Neural progenitor cell (in vitro differentiated cells): ENCODE results near the gene IFNK.

Source experiments
- CTCF ChIP-seq: fragments of 200-600 bp; sonication (generic); IDR thresholded peaks from 2 replicates; pipeline ENCODE4 v1.5.1; 2017; ENCODE audit warnings: antibody characterized with exemption, mild to moderate bottlenecking
- EZH2 ChIP-seq: fragments of 200-600 bp; sonication (generic); IDR thresholded peaks from 2 replicates; pipeline ENCODE4 v1.6.1; 2017; ENCODE audit warnings: antibody characterized with exemption, mild to moderate bottlenecking, moderate library complexity

GRCh38 chr9:27549196-27549755 lies 25.2 kb downstream of the IFNK start:
- no peak for TF ChIP-seq CTCF
- TF ChIP-seq EZH2, result no peak
